SHP77 treated with DMSO at 0.1 percent for 48 hours (cell line): ENCODE measurements around the gene GTPBP1.

Experiments
- DNase-seq: peaks from one replicate; lab custom pipeline; 2025; lab: John Stamatoyannopoulos, UW

Gene GTPBP1

GRCh38 chr22:38704654-38705234 is 1.0 kb upstream of the GTPBP1 start:
- DNase-seq, result peak; percentile 11

- no peak for DNase-seq
Observed at GRCh38 chr22:38706101-38706900, 557 bp downstream of the GTPBP1 start.

- DNase-seq, result no peak
Observed at GRCh38 chr22:38706901-38707195, 1.1 kb downstream of the GTPBP1 start.

GRCh38 chr22:38707346-38707745 is 1.6 kb downstream of the GTPBP1 start:
- DNase-seq, result no peak

GRCh38 chr22:38707984-38708383 is 2.2 kb downstream of the GTPBP1 start:
- no peak for DNase-seq

- DNase-seq, result no peak
Observed at GRCh38 chr22:38709306-38709705, 3.6 kb downstream of the GTPBP1 start.

- DNase-seq, result no peak
Observed at GRCh38 chr22:38710351-38710750, 4.6 kb downstream of the GTPBP1 start.

- DNase-seq, result no peak
Observed at GRCh38 chr22:38710866-38711265, 5.1 kb downstream of the GTPBP1 start.

GRCh38 chr22:38712486-38713207 is 6.9 kb downstream of the GTPBP1 start:
- no peak for DNase-seq

- DNase-seq, result no peak
Observed at GRCh38 chr22:38713921-38714320, 8.2 kb downstream of the GTPBP1 start.

- no peak for DNase-seq
Observed at GRCh38 chr22:38715176-38715764, 9.5 kb downstream of the GTPBP1 start.

- no peak for DNase-seq
Observed at GRCh38 chr22:38715852-38716251, 10.1 kb downstream of the GTPBP1 start.

GRCh38 chr22:38716271-38716670 is 10.5 kb downstream of the GTPBP1 start:
- DNase-seq, result no peak

GRCh38 chr22:38716826-38717225 is 11.1 kb downstream of the GTPBP1 start:
- no peak for DNase-seq

- DNase-seq, result no peak
Observed at GRCh38 chr22:38717244-38717643, 11.5 kb downstream of the GTPBP1 start.

- DNase-seq, result no peak
Observed at GRCh38 chr22:38718414-38718813, 12.7 kb downstream of the GTPBP1 start.

GRCh38 chr22:38719196-38719595 is 13.5 kb downstream of the GTPBP1 start:
- no peak for DNase-seq

GRCh38 chr22:38720350-38720749 is 14.6 kb downstream of the GTPBP1 start:
- DNase-seq, result no peak

GRCh38 chr22:38721551-38721950 is 15.8 kb downstream of the GTPBP1 start:
- no peak for DNase-seq

- no peak for DNase-seq
Observed at GRCh38 chr22:38724176-38724575, 18.4 kb downstream of the GTPBP1 start.

- DNase-seq, result peak; percentile 20
Observed at GRCh38 chr22:38724926-38725571, 19.3 kb downstream of the GTPBP1 start.

GRCh38 chr22:38725900-38726655 is 20.3 kb downstream of the GTPBP1 start:
- no peak for DNase-seq
